Endothelial cell of umbilical vein (primary cell): ENCODE measurements around the gene CHD9. TPM values are rescaled to one million over a fixed set of nuclear protein-coding genes. Genes with fewer than 3 reads are reported as not detected.

Experiments used
- BruUV-seq: library from RNA; stranded (reverse); fragments of 400-500 nt; replicated peaks from 2 replicates; lab custom pipeline; 2021; lab: Mats Ljungman, UMichigan
- CTCF ChIA-PET: fragments of 300-600, 350-600 bp; sonication (Branson Sonifier 250); formaldehyde crosslinking; loops from one replicate; lab custom pipeline; 2021; ENCODE audit warnings: antibody characterized with exemption, inconsistent platforms; lab: Charles Lee
- POLR2A ChIA-PET: fragments of 300-600, 350-600 bp; sonication (Branson Sonifier 250); formaldehyde crosslinking; loops from one replicate; lab custom pipeline; 2021; ENCODE audit warnings: antibody characterized with exemption, inconsistent platforms; lab: Charles Lee
- DNase-seq: peaks from one replicate; pipeline ENCODE4 v3.0.0-alpha.2; 2011; ENCODE audit warnings: low read depth, low spot score
- FAIRE-seq: peaks from 2 replicates; lab custom pipeline; 2011; peaks lifted over from hg19 to GRCh38; lab: Jason Lieb, UNC
- H2AFZ ChIP-seq: 2 replicates; pipeline ENCODE4 v1.6.0; 2012; ENCODE audit warnings: low read depth, low read length, control low read depth, inconsistent platforms
- H3K27ac ChIP-seq: 2 replicates; pipeline ENCODE4 v1.5.1; 2011; ENCODE audit warnings: low read depth, mild to moderate bottlenecking, control low read depth, low read length, moderate library complexity; ENCODE audit not compliant: insufficient read depth
- H3K27me3 ChIP-seq, 2 experiments: 2 replicates each; pipeline versions ENCODE4 v1.6.0 to v1.6.1; 2011; ENCODE audit warnings: low read length in 2 of 2, mixed read lengths in 1 of 2; ENCODE audit not compliant: control insufficient read depth in 2 of 2, insufficient read depth in 2 of 2
- H3K36me3 ChIP-seq, 2 experiments: 2 replicates in 1 of 2; 3 replicates in 1 of 2; pipeline ENCODE4 v1.5.1; 2011; ENCODE audit warnings: low read length in 2 of 2, mild to moderate bottlenecking in 1 of 2, moderate library complexity in 1 of 2; ENCODE audit not compliant: control insufficient read depth in 2 of 2, insufficient read depth in 2 of 2; ENCODE audit errors: extremely low read depth in 1 of 2
- H3K4me1 ChIP-seq: 3 replicates; pipeline ENCODE4 v1.5.1; 2011; ENCODE audit warnings: mild to moderate bottlenecking, low read length; ENCODE audit not compliant: control insufficient read depth, insufficient read depth; ENCODE audit errors: extremely low read depth
- H3K4me2 ChIP-seq: 2 replicates; pipeline ENCODE4 v1.6.1; 2011; ENCODE audit warnings: low read length, control low read depth, mixed read lengths; ENCODE audit not compliant: insufficient read depth
- H3K4me3 ChIP-seq, 3 experiments: fragments of 200-600 bp in 1 of 3; sonication (generic), shearing (Covaris generic) in 1 of 3; replicated peaks in 1 of 3; 2 replicates each; pipeline ENCODE4 v1.5.1; 2011 to 2016; ENCODE audit warnings: control low read depth in 3 of 3, low read length in 3 of 3, mild to moderate bottlenecking in 2 of 3, inconsistent platforms in 1 of 3, low read depth in 1 of 3, moderate library complexity in 1 of 3; ENCODE audit not compliant: insufficient read depth in 1 of 3
- H3K79me2 ChIP-seq: 2 replicates; pipeline ENCODE4 v1.6.0; 2012; ENCODE audit warnings: low read length, inconsistent platforms; ENCODE audit not compliant: control insufficient read depth, insufficient read depth
- H3K9ac ChIP-seq: replicated peaks from 2 replicates; pipeline ENCODE3; 2011; ENCODE audit warnings: low read length, control low read depth; ENCODE audit not compliant: insufficient read depth; ENCODE audit errors: extremely low read depth
- H3K9me1 ChIP-seq: replicated peaks from 3 replicates; pipeline ENCODE4 v1.6.0; 2011; ENCODE audit warnings: mild to moderate bottlenecking, low read length; ENCODE audit not compliant: control insufficient read depth, insufficient read depth; ENCODE audit errors: extremely low read depth
- H3K9me3 ChIP-seq: replicated peaks from 2 replicates; pipeline ENCODE4 v1.5.1; 2012; ENCODE audit warnings: low read length, inconsistent platforms; ENCODE audit not compliant: control insufficient read depth, insufficient read depth
- H4K20me1 ChIP-seq: replicated peaks from 2 replicates; pipeline ENCODE3; 2011; ENCODE audit warnings: mild to moderate bottlenecking, low read length; ENCODE audit not compliant: control insufficient read depth, insufficient read depth; ENCODE audit errors: extremely low read depth
- EZH2 ChIP-seq: IDR thresholded peaks from 2 replicates; pipeline ENCODE4 v1.6.1; 2012; ENCODE audit warnings: borderline replicate concordance, low read depth, mild to moderate bottlenecking, moderate library complexity, low read length, inconsistent platforms; ENCODE audit not compliant: severe bottlenecking
- FOS ChIP-seq: IDR thresholded peaks from 2 replicates; pipeline ENCODE4 v1.6.1; 2011; ENCODE audit warnings: mild to moderate bottlenecking, low read length, moderate library complexity, borderline replicate concordance; ENCODE audit not compliant: insufficient read depth
- GATA2 ChIP-seq: IDR thresholded peaks from 2 replicates; pipeline ENCODE4 v1.7.0; 2011; ENCODE audit warnings: low read depth, mild to moderate bottlenecking, moderate library complexity, mixed read lengths, low read length; ENCODE audit not compliant: insufficient read length, insufficient read depth
- JUN ChIP-seq: IDR thresholded peaks from 2 replicates; pipeline ENCODE4 v1.6.1; 2011; ENCODE audit warnings: borderline replicate concordance, low read depth; ENCODE audit not compliant: insufficient read length, insufficient read depth
- MYC ChIP-seq: IDR thresholded peaks from one replicate; pipeline ENCODE4 v1.6.1; 2011; ENCODE audit warnings: mild to moderate bottlenecking, low read depth, low read length
- POLR2A ChIP-seq: IDR thresholded peaks from 2 replicates; pipeline ENCODE4 v1.6.1; 2012; ENCODE audit warnings: low read depth, mild to moderate bottlenecking, control low read depth, low read length
- POLR2AphosphoS5 ChIP-seq: IDR thresholded peaks from 2 replicates; pipeline ENCODE4 v1.6.1; 2012; ENCODE audit warnings: low read depth, mild to moderate bottlenecking, control low read depth, low read length, moderate library complexity; ENCODE audit not compliant: insufficient read depth
- dilution Hi-C: fragments of 300-500 bp; cut with MboI; formaldehyde crosslinking; loops from one replicate; pipeline ENCODE4 v1.15.0; 2019; ENCODE audit warnings: low sequenced_read_pairs; ENCODE audit not compliant: extremely low pct_ligation_motif_present
- intact Hi-C: fragments of 100-400 bp; cut with micrococcal nuclease; formaldehyde crosslinking; loops from one replicate; pipeline ENCODE4 v1.10.0; 2022
- polyA plus RNA-seq, 4 experiments: library from polyadenylated mRNA; depleted of rRNA in 3 of 4; stranded (reverse) in 3 of 4; unstranded in 1 of 4; fragments of >200 nt; gene quantifications; 2 replicates each; pipeline versions ENCODE4 v1.2.1 to v1.2.3, GENCODE V29; 2011 to 2012; ENCODE audit warnings: missing spikeins in 1 of 4
- total RNA-seq: library from RNA; stranded (reverse); gene quantifications from 2 replicates; pipeline ENCODE4 v1.2.3, GENCODE V29; 2021
- TF ChIP-seq, protein P1 (sequence below): IDR thresholded peaks from 2 replicates; pipeline ENCODE4 v1.6.1; 2011; ENCODE audit not compliant: insufficient read depth, insufficient read length
- TF ChIP-seq, protein P2 (sequence below), 2 donors: IDR thresholded peaks; 1 replicate in 1 of 2; 2 replicates in 1 of 2; pipeline ENCODE4 v1.5.1; 2011; ENCODE audit warnings: low read length in 2 of 2, mild to moderate bottlenecking in 2 of 2, moderate library complexity in 2 of 2, control low read depth in 1 of 2, inconsistent platforms in 1 of 2, low read depth in 1 of 2; ENCODE audit not compliant: insufficient read depth in 1 of 2; ENCODE audit errors: extremely low read depth in 1 of 2

The CHD9 gene
- total and polyA plus RNA-seq, 2 donors (not counting 3 experiments of a cell fraction or from before 2014, with no cell fraction given) = 9.9 to 59.2 TPM

DNA sequence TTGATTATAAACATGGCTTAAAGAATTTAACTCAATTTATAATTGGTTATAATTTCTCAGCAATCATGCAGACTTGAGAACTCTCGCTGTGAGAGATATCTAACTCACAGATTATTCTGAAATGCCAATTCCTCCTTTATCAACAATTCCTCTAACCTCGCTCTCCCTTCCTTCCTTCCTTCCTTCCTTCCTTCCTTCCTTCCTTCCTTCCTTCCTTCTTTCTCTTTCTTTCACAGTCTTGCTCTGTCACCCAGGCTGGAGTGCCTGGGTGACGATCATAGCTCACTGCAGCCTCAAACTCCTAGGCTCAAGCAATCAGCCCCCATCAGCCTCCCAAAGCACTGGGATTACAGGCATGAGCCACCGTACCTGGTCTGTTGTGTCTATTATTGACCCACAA, 42.4 kb downstream of the CHD9 start:
- no peak overlapping the region for H3K9ac ChIP-seq
- FAIRE-seq = no peak
- POLR2A ChIA-PET = no interaction called here

More for the DNA sequence above, 42.4 kb downstream of the CHD9 start:
- Histone ChIP-seq H3K4me3 (no peak overlapping the region), H3K27me3 (no peaks in the 10 kb centered on the region), H3K4me1 (peaks cover 59% of the 10 kb centered on the region), H3K27ac (no peak overlapping the region), H3K9me1 (no peaks in the 10 kb centered on the region), H4K20me1 (no peaks in the 10 kb centered on the region), H3K4me2 (no peak overlapping the region), H3K79me2 (peaks cover 4% of the 10 kb centered on the region), H3K36me3 (no peaks in the 10 kb centered on the region), H3K9me3 (no peaks in the 10 kb centered on the region), H2AFZ (no peak overlapping the region)
- dilution Hi-C loops (no loop called here), intact Hi-C loops (no loop called here)
- no TSS peak for BruUV-seq
- TF ChIP-seq, protein P1, sequence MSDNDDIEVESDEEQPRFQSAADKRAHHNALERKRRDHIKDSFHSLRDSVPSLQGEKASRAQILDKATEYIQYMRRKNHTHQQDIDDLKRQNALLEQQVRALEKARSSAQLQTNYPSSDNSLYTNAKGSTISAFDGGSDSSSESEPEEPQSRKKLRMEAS = no peak
- TF ChIP-seq EZH2 (no peak), JUN (no peak), FOS (no peak), POLR2AphosphoS5 (no peak), GATA2 (no peak), POLR2A (no peak), MYC (no peak)
- TF ChIP-seq, protein P2, sequence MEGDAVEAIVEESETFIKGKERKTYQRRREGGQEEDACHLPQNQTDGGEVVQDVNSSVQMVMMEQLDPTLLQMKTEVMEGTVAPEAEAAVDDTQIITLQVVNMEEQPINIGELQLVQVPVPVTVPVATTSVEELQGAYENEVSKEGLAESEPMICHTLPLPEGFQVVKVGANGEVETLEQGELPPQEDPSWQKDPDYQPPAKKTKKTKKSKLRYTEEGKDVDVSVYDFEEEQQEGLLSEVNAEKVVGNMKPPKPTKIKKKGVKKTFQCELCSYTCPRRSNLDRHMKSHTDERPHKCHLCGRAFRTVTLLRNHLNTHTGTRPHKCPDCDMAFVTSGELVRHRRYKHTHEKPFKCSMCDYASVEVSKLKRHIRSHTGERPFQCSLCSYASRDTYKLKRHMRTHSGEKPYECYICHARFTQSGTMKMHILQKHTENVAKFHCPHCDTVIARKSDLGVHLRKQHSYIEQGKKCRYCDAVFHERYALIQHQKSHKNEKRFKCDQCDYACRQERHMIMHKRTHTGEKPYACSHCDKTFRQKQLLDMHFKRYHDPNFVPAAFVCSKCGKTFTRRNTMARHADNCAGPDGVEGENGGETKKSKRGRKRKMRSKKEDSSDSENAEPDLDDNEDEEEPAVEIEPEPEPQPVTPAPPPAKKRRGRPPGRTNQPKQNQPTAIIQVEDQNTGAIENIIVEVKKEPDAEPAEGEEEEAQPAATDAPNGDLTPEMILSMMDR (IDR thresholded peaks at IDR 0.05; ENCODE audit: extremely low read depth in 1 of 2, insufficient read depth in 1 of 2, low read depth in 1 of 2, low read length in 2 of 2) = no peak
- DNase-seq = no peak
- CTCF ChIA-PET = interaction anchor here (4.8 kb wide), 1 partner anchor 42 kb away, joined by 62 read pairs; the partner anchor contains the start of gene CHD9
